Measurements from ENCODE around the gene TEAD4.
"Not testable (repeated sequence)": the region's sequence is repeated elsewhere in the genome, so short reads cannot be mapped to it uniquely, and the experiment has no call there.

Gene TEAD4

DNA sequence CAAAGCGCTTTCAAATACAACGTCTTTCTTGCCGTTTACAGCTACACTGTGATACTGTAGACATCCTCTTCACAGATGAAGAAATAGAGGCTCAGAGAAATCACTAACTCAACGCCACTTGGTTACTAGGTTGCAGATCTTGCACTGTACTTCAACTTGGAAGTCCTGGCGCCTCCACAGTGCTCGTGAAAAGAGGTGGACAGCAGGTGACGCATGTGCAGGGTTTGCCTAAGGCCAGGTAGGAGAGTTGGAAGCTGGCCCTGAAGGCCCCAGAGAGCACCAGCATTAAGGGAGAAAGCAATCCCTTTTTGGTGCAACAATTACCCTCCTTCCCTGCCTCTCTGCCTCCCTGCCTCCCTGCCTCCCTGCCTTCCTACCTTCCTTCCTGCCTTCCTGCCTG lies 95.2 kb downstream of the TEAD4 start:
- no peak for DNase-seq

DNA sequence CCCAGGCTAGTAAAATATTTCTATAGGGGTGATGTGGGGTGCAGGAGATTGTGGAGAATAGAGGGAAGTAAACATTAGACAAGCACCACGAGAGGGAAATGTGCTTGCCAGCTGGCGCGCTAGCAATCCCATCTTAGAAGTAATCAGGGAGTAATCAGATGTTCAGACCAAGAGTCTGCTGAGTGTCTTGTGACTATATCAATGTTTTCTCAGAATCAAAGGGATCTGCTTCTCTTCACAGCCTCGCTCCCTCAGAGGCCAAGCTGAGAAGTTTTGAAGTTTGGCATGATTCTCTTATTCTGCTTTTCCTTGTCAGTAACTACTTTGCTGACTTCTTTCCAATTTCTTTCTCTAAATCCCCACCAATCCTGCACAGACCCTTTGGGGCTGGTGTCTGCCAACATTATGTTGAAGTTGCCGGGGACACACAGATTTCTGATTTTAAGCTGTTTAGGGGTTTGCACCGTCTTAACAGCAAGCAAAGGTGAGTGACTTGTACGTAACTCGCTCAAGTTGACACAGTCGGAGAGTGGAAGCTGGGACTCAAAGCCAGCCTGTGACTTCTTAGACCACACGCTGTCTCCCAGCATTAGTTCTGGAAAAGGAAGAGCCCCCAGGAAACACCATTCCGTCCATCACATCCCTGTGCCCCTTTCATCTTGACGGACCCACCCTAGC lies 96.0 kb downstream of the TEAD4 start:
- DNase-seq, result no peak

DNA sequence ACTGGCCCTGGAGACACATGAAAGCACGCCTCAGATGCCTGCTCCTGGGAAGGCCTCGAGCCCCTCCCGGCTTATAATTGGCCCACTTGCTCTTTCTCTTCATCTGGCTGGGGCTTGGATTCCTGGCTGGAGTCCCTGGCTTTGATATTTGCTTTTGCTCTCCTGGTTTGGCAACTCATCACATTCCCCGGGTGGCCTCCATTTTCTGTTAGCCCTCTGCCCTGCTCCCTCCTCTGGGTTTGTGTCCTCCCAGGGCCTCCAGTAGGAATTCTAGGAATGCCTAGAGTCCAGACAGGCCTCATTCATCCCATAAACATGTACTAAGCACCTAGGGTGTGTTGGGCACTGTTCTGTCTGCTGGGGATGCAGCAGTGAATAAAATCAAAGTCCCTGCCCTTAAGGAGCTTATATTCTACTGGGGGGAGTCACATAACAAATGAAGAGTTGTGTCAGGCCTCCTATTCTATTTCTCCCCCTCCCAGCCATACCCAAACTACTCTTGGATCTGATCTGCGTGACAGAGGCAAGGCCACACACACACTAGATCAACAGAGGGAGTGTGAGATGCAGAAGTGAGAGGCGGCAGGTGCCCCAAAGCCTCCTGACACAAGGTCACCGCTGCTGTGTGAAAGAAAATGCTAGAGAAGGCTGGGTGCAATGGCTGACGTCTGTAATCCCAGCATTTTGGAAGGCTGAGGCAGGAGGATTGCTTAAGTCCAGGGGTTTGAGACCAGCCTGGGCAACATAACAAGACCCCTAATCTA lies 96.7 kb downstream of the TEAD4 start:
- no peak for DNase-seq

DNA sequence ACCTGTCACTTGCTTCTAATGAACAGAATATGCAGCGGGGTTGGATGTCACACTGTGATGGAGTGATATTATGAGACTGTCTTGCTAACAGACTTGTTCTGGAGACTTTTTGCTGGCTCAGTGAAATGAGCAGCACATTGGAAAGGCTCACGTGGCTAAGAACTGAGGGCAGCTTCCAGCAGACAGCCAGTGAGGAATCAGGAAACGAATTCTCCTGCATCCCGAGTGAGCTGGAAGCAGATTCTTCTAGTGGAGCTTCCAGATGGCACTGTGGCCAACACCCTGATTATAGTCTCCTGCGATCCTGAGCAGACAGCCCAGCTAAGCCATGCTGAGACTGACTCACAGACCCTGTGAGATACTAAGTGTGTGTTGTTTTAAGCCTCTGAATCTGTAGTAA lies 101.9 kb downstream of the TEAD4 start:
- DNase-seq, result no peak

DNA sequence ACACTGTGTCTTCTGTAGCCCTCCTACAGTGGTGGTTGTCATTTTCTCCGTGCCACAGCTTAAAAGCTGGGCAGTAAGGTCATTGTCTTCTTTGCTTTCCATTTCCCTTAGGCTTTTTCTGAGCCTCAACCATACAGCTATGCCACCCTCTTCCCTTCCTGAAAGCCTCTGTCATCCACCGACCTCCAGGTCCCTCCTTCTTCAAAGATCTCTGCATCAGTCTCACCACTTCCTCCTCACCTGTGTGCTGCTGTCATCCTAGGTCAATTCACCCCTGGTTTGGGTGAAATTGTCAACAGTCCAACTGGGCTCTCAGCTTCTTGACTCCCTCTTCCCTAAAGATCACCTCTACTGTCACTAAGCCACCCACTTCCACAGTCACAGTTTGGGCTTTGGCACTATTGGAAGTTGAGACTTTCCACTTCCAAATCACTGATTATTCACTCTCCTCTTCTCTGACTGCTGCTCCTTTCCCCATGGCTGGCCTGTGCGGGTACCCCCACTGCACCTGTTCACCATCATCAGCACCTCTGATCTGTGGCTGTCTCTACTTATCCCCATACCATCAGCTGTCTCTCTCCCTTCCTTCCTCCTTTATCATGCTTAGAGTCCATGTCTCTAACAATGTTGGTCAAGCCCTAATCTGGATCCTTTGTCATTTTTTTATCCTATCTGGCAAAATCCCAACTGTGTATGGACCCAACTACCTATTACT lies 102.5 kb downstream of the TEAD4 start:
- DNase-seq, result no peak

DNA sequence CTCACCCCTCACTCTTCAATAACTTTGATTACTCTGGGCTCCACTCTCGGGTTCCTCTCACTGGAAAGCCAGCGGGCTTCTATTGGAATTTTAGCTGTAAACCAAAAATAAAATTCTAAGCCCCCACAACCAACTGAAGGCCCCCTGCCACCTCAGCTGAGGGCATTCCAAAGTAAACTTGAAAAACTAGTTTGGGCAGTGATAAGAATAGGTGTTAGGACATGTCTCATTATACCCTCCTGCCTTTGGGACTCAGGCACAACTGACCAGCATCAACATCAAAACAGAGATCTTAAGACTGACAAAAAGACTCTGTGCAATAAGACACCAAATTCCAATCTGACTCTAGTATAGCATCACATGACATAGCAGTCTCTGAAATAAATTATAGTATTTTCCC lies 106.1 kb downstream of the TEAD4 start:
- DNase-seq, result no peak

DNA sequence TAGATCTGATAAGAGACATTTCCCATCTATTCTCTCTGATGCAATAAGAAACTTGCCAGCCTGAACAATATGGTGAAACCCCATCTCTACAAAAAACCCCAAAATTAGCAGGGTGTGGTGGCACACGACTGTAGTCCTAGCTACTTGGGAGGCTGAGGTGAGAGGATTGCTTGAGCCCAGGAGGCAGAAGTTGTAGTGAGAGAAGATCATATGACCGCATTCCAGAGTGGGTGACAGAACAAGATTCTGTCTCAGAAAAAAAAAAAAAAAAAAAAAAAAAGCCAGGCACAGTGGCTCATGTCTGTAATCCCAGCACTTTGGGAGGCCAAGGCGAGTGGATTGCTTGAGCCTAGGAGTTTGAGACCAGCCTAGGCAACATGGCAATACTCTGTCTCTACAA lies 106.6 kb downstream of the TEAD4 start:
- not testable (repeated sequence) for DNase-seq

DNA sequence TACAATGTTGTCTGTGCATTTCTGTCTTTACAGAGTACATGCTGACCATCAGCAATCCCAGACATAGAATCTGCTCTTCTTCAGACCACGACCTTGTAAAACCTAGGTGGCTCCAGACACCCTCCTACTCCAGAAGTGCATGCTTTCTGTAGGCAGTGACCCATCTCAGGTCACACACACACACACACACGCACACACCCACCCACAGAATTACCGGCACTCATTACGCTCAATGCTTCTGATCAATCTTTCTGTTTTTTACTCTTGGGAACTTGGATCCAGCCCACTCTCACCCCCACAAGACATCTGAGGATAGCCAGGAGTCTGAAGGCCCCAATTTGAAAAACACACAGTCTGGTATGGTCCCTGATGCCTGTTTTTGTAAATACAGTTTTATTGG lies 110.5 kb downstream of the TEAD4 start:
- DNase-seq, result no peak

DNA sequence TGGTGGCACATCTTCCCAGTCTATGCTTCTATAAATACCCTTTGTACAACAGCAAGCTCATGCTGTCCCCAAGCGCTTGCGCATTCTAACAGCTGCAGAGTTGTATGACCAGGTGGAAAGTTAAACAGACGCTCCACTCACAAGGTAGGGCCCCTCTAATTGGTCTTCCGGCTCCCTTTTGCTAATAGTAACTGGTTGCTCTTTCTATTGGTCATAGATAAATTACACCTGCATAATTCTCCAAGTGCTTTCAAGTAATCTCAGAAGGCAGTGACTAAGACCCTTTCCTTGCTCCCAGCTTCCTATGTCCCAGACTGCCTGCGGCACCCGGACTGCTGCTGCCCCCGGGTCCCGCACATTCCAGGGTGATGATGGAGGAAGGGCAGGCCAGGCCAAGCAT lies 111.9 kb downstream of the TEAD4 start:
- no peak for DNase-seq

DNA sequence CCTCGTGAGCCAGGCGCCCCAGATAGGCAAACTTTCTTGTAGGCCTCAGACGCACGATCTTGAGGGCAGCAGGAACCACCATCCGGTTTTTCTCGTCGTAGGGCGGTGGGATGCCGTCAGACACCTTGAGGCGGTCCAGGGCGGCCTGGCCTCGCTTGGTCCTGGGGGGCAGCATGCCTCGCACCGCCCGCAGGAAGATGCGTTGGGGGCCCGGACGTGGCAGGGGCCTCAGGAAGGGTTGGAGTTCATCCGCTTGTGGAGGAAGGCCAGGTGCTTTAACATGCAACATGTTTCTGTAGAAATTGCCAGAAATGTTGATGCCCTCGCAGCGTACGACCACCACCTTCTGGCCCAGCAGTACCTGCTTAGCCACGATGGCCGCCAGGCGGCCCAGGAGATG lies 112.5 kb downstream of the TEAD4 start:
- no peak for DNase-seq

DNA sequence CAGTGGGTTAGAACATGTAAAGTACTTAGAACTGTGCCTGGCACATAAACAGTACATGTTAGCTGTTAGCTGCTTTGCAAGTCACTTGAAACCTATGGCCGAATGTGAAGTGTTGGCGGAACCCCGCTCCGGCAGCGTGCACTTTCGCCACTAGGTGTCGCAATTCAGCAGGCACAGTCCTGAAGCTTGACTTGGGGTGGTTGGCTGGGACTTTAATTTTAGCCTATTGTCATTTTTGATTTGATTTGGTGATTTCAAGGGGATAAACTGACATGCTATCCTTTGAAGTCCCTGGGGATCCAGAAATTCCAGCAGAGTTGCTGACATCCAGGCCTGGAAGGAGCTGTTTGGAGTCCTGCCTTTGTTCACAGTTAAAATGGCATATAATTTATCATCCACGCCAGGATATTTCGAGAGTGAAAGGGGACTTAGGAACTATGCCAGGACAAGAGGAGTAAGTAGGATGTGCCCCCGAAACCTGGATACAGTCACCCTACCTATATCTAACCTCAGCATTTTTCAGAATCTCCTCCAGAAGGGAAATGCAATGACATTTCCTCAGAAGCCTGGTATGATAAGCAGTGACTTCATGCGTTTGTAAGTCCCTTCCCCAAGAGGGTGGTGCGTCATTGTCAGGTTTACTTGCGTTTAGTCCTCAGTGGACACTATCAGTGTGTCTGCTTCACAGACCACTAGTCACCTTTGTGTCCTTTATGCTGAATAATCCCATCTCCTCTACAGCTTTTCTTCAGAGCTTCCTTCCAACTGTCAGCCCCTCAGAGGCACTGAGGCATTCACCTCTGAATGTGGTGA lies 114.4 kb downstream of the TEAD4 start:
- DNase-seq, result peak; percentile 88

DNA sequence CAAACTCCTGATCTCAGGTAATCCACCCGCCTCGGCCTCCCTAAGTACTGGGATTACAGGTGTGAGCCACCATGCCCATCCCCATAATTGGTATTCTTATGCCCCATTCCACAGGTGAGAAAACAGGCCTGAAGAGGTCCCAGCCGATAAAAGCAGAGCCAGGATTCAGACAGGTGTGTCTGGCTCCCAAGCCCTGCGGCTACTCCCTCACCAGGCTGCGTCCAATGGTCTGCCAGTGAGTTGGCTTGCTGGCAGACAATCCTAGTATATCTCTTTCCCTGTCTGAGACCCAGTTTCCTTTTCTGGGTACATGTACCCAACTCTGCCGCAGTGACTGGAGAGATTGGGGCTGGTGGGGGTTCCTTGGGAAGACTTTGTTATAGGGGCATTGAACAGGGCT lies 116.1 kb downstream of the TEAD4 start:
- DNase-seq, result no peak

DNA sequence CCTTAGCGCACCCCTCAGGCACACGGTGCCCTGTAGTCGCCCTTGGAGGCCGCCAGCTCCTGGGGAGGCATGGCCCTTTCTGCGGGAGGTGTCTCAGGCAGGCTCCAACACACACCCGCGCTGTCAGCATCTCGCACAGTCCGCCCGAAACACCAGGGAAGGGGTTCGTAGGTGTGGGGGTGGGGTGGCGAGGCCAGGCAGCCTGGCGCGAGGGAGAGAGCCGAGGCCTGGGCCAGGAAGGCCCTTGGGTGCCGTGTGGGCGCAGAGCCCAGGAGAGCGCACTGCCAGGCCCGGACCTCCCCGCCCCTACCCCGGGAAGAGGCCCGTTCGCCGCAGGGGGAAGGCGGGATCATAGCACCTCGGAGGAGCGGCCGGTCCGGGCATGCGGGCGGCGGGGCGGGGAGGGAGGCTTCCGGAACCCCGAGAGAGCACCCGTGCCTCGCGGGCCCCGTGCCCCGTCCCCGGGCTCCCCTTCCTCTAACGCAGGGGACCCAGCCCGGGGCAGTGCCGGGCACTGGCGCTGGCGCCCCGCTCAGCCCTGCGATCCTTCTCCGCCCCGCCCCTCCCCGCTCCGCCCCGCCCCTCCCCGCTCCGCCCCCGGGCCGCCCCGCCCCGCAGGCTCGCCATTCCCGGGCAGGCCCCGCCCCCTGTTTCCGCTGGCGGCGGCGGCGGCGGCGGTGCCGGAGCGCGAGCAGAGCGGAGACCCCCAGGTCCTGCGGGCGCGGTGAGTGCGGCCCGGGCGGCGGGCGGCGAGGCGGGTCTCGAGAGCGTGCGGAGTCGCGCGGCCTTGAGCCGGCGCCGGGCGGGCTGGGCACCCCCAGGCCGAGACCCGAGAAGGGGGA lies 117.8 kb downstream of the TEAD4 start, which contains the start of gene TSPAN9:
TSS of gene TSPAN9 (plus strand) at position 650 of the 842 bp plus-strand sequence. CDS start 123,815 bp downstream, outside the sequence.
- DNase-seq, result peak; percentile 83

DNA sequence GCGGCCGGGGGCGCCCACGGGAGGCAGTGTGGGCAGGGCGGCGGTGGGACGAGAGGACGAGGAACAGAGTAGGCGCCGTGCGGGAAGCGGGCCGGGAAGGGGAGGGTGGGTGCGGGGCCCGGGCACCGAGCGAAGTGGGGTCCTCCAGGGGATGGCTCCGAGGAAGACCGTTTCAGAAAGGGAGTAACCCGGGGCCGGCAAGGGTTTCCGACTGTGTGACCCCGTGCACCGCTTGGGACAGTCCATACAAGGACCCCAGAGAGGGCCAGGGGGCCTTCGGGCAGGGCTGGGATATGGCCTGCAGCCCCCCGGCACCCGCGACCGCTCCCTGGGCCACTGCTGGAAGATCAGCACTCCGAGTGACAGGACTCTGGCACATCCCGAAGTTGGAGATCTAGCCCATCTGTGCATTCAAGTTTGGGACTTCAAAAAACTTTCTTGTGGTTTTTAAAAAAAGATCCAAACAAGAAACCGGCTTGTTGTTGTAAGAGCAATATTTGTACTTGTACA lies 118.4 kb downstream of the TEAD4 start:
- peak; percentile 17 for DNase-seq

DNA sequence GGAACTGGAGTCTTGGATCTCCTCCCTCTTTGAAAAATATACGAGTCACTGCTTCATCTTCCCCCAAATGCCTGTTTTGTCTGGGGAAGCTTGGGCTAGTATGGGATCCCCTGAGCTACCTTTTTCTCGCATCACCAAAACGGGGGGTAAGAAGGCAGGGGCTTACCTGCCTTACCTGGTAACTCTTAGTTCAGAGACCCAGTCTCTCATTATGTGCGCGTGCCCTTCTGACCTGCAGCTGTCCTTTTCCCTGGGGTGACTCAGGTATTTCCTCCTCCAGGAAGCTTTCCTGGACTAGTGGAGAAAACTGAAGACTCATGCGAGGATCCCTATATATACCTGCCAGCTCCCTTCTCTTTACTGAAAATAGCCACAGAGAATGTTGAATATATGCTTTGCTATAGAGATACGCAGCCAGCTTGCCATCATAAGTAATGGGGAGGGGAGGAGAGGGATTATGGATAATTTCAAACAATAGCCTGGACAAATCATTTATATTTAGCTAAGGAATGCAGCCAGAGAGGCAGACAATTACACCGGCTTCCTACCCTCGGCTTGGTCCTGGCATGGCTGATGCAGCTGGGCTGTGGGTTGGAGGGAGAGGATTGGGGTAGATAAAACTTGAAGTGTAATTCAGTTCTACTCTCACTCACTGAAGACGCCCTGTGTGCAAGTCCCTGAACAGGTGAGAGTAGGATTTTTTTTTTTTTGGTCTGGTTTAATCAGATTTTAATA lies 119.1 kb downstream of the TEAD4 start:
- DNase-seq, result no peak

DNA sequence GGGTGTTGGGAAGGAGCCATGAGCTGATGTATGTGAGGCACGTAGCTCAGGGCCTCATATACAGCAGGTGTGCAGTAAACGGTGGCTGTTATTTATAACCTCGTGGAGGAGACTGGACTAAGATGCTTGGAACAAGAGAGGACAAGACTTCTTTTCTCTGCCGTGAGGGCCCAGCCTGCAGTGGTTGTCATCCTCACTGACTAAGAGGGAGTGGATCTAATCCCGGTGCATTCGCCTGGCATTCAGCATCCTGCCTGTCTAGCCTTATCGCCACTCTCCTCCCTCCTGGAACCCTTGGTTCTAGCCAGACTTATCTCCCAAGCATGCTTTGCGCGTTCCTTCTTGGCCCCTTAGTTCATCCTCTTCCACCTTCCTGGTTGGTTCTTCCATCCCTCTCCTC lies 121.9 kb downstream of the TEAD4 start:
- no peak for DNase-seq

DNA sequence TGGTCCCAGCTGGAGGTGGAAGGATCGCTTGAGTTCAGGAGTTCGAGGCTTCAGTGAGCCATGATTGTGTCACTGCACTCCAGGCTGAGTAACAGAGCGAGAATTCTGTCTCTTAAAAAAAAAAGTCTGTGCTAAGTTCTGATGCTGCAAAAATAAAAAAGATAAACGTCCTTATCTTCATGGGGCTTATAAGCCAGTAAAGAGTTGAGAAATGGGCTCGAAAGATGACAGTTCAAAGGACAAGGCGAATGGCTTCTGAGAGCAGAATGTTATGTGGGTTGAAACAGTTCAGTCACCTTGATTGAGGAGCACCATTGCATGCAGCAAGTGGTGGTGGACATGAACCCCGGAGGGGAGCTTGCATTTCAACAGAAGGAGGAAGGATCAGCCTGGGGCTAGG lies 122.7 kb downstream of the TEAD4 start:
- DNase-seq, result no peak

DNA sequence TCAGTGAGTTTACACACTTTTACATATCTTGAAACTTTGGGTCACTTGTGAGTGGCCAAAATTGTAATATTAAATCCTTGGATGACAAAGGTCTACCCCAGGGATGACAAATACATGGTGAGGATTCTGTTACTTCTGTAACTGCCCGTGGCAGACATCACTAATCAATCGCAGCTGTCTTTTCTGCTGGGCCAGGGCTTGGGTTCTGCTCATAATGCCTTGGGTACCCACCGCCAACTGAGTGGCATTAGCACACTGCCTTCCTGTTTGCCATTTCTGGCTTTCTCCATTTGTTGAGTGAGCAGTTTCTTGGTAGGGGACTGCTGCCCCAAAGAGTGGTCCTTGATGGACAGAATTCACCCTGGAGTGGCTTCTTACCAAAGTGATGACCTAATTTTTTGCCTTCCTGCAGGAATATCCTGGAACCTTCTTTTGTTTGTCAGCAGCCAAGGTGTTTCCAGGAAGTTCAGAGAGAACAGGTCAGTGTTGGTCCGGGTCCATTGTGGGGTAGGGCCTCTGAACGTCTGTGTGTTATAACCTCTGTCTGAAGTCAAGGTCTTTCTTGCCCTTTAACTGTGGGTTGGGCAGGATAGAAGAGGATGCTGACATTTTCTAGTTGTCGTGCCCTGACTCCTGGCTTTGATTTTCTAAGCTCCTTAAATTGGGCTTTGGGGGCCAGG lies 124.2 kb downstream of the TEAD4 start:
- no peak for DNase-seq

DNA sequence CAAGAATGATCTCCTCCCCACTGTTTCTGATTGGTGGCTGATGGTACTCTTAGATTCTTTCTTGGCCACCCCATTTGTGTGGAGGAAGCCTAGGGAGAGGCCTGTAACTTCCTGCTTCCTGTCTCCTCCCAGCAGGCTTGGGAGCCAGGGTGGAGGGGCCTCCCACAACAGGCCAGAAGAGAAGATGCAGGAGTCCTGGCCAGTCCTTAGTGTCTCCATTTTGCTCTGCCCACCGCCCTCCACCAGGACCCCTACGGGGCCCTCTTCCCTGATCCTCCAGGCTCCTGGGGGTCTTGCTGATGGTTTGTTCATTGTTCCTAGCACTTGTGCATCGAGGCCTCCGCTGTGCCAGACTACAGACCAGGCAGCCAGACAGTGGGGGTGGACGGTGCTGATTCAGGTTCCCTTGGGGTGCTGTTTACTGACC lies 124.7 kb downstream of the TEAD4 start:
- DNase-seq, result no peak

DNA sequence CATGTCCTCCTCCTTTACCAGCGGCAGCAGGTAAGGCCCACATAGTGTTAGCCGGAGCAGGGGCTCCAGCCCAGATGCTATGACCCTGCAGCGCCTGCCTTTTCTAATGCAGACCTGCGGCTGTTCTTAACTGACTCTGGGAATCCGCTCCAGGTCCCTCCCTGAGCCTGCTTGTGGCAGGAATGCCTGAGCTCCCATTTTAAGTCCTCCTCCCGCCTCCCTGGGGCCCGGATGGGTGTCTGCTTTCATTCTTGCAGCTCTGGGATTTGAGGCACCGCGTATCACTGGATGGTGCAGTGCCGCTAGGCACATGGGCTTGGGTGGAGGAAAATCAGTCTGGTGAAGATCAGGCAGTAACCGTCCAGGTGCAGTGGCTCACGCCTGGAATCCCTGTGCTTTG lies 125.5 kb downstream of the TEAD4 start:
- no peak for DNase-seq

Data from CD4-positive, alpha-beta T cell treated with Interleukin-6 for 4 hours (primary cell).